A172 (cell line): ENCODE measurements around the gene PCDHB11. TPM values are rescaled to one million over a fixed set of nuclear protein-coding genes. Genes with fewer than 3 reads are reported as not detected.
"Not testable (repeated sequence)": the region's sequence is repeated elsewhere in the genome, so short reads cannot be mapped to it uniquely, and the experiment has no call there.

ENCODE experiments used
- DNase-seq: peaks from one replicate; pipeline ENCODE4 v3.0.0-alpha.2; 2015; ENCODE audit warnings: low spot score
- total RNA-seq: library from RNA; depleted of rRNA; stranded (reverse); fragments of >200 nt; shearing (Covaris generic); gene quantifications from 2 replicates; pipeline ENCODE4 v1.2.3, GENCODE V29; 2014; rRNA removed

PCDHB11 gene
- total RNA-seq, 1 experiment from 2014 or later: 2.0 TPM

- DNase-seq: no peak
Measured at GRCh38 chr5:141236516-141237313, 37.3 kb downstream of the PCDHB11 start.

- DNase-seq: no peak
Measured at GRCh38 chr5:141241496-141241895, 42.1 kb downstream of the PCDHB11 start.

- DNase-seq: no peak
Measured at GRCh38 chr5:141245250-141245717, 45.9 kb downstream of the PCDHB11 start, which contains the start of gene PCDHB15. TSS of gene PCDHB15 (plus strand) at chr5:141245395. CDS start at chr5:141245579, 184 bp downstream.

- DNase-seq: not testable (repeated sequence)
Measured at GRCh38 chr5:141246971-141247370, 47.5 kb downstream of the PCDHB11 start.

GRCh38 chr5:141247434-141247833 is 48.0 kb downstream of the PCDHB11 start:
- DNase-seq: not testable (repeated sequence)

GRCh38 chr5:141250576-141250975 is 51.1 kb downstream of the PCDHB11 start:
- no peak for DNase-seq

Other genes with a start within 250 kb of the PCDHB11 start
- 3.2 and 5.1 TPM in 2 replicates for gene PCDHAC2, start 233.2 kb upstream of the PCDHB11 start, total RNA-seq
- not detected in 2 replicates for gene PCDHB1, start 148.3 kb upstream of the PCDHB11 start, total RNA-seq
- gene PCDHB2, start 105.0 kb upstream of the PCDHB11 start, total RNA-seq: 0.41 and 0.59 TPM in 2 replicates
- 19.9 and 22.0 TPM in 2 replicates for gene PCDHB3, start 99.2 kb upstream of the PCDHB11 start, total RNA-seq
- gene PCDHB4, start 77.8 kb upstream of the PCDHB11 start, total RNA-seq: 0.26 and 1.7 TPM in 2 replicates
- 45.5 and 52.8 TPM in 2 replicates for gene PCDHB5, start 64.4 kb upstream of the PCDHB11 start, total RNA-seq
- gene PCDHB6, start 49.6 kb upstream of the PCDHB11 start, total RNA-seq: 0.79 and 1.7 TPM in 2 replicates
- gene PCDHB7, start 27.0 kb upstream of the PCDHB11 start, total RNA-seq: 5.2 and 6.9 TPM in 2 replicates
- gene PCDHB8, start 21.8 kb upstream of the PCDHB11 start, total RNA-seq: 7.0 and 7.5 TPM in 2 replicates
- gene PCDHB16, start 17.2 kb upstream of the PCDHB11 start, total RNA-seq: 4.2 and 7.9 TPM in 2 replicates
- 11.1 and 11.2 TPM in 2 replicates for gene PCDHB9, start 12.5 kb upstream of the PCDHB11 start, total RNA-seq
- gene PCDHB10, start 7.3 kb upstream of the PCDHB11 start, total RNA-seq: 3.9 and 7.1 TPM in 2 replicates
- 0.69 and 2.5 TPM in 2 replicates for gene PCDHB12, start 9.1 kb downstream of the PCDHB11 start, total RNA-seq
- 1.1 TPM in 2 replicates for gene PCDHB13, start 14.3 kb downstream of the PCDHB11 start, total RNA-seq
- gene PCDHB14, start 23.7 kb downstream of the PCDHB11 start, total RNA-seq: 17.6 and 18.2 TPM in 2 replicates
- gene PCDHB15, start 45.8 kb downstream of the PCDHB11 start, total RNA-seq: 0.26 and 1.0 TPM in 2 replicates
- gene SLC25A2, start 104.4 kb downstream of the PCDHB11 start, total RNA-seq: not detected in 2 replicates
- gene TAF7, start 121.2 kb downstream of the PCDHB11 start, total RNA-seq: 109 and 119 TPM in 2 replicates
- gene PCDHGA1, start 130.9 kb downstream of the PCDHB11 start, total RNA-seq: 1.5 and 1.6 TPM in 2 replicates
- gene PCDHGA2, start 139.1 kb downstream of the PCDHB11 start, total RNA-seq: 0.57 and 1.1 TPM in 2 replicates
- gene PCDHGA3, start 144.2 kb downstream of the PCDHB11 start, total RNA-seq: 0.14 TPM in 1 of 2 replicates, not detected in the other
- gene PCDHGB1, start 150.5 kb downstream of the PCDHB11 start, total RNA-seq: 1.2 and 2.0 TPM in 2 replicates
- gene PCDHGA4, start 155.4 kb downstream of the PCDHB11 start, total RNA-seq: 1.1 and 1.4 TPM in 2 replicates
- 0.34 and 1.6 TPM in 2 replicates for gene PCDHGB2, start 160.4 kb downstream of the PCDHB11 start, total RNA-seq
- 0.41 and 0.48 TPM in 2 replicates for gene PCDHGA5, start 164.5 kb downstream of the PCDHB11 start, total RNA-seq
- gene PCDHGB3, start 170.6 kb downstream of the PCDHB11 start, total RNA-seq: 0.81 and 1.7 TPM in 2 replicates
- 1.9 and 2.5 TPM in 2 replicates for gene PCDHGA6, start 174.3 kb downstream of the PCDHB11 start, total RNA-seq
- gene PCDHGA7, start 183.1 kb downstream of the PCDHB11 start, total RNA-seq: 0.69 TPM in 2 replicates
- 0.07 TPM in 2 replicates for gene PCDHGB4, start 188.1 kb downstream of the PCDHB11 start, total RNA-seq
- 0.05 and 0.31 TPM in 2 replicates for gene PCDHGA8, start 193.0 kb downstream of the PCDHB11 start, total RNA-seq
- 0.10 TPM in 1 of 2 replicates, not detected in the other for gene PCDHGB5, start 198.3 kb downstream of the PCDHB11 start, total RNA-seq
- 2.8 and 3.4 TPM in 2 replicates for gene PCDHGA9, start 203.2 kb downstream of the PCDHB11 start, total RNA-seq
- gene PCDHGB6, start 208.4 kb downstream of the PCDHB11 start, total RNA-seq: 0.10 and 0.33 TPM in 2 replicates
- gene PCDHGA10, start 213.4 kb downstream of the PCDHB11 start, total RNA-seq: 4.7 and 5.3 TPM in 2 replicates
- gene PCDHGB7, start 218.1 kb downstream of the PCDHB11 start, total RNA-seq: 14.6 and 15.0 TPM in 2 replicates
- gene PCDHGA11, start 221.4 kb downstream of the PCDHB11 start, total RNA-seq: 0.19 and 0.89 TPM in 2 replicates
- gene PCDHGA12, start 230.9 kb downstream of the PCDHB11 start, total RNA-seq: 0.31 TPM in 1 of 2 replicates, not detected in the other